Spleen (tissue), 11 donors: ENCODE data around the gene DACH1. TPM values are rescaled to one million over a fixed set of nuclear protein-coding genes. Genes with fewer than 3 reads are reported as not detected.
"Not testable (repeated sequence)": the region's sequence is repeated elsewhere in the genome, so short reads cannot be mapped to it uniquely, and the experiment has no call there.

ENCODE experiments used
- DNase-seq: peaks from one replicate; pipeline ENCODE4 v3.0.0-alpha.2; 2020
- H3K27ac ChIP-seq, 8 donors: fragments of 200-600 bp; sonication (generic) in 7 of 8; 1 replicate in 4 of 8; 2 replicates in 4 of 8; pipeline versions ENCODE4 v1.5.0 to v1.8.0; 2016 to 2021; ENCODE audit warnings: inconsistent platforms in 4 of 8, mild to moderate bottlenecking in 4 of 8, moderate library complexity in 1 of 8
- H3K27me3 ChIP-seq, 7 donors: fragments of 200-600 bp; sonication (generic) in 6 of 7; replicated peaks in 1 of 7; 1 replicate in 4 of 7; 2 replicates in 3 of 7; pipeline versions ENCODE4 v1.5.0 to v1.8.0; 2016 to 2021; ENCODE audit warnings: inconsistent platforms in 3 of 7, mild to moderate bottlenecking in 1 of 7
- H3K36me3 ChIP-seq, 6 donors: fragments of 200-600 bp; sonication (generic) in 5 of 6; 1 replicate in 4 of 6; 2 replicates in 2 of 6; pipeline versions ENCODE4 v1.5.0 to v1.8.0; 2016 to 2021; ENCODE audit warnings: inconsistent platforms in 2 of 6
- H3K4me1 ChIP-seq, 6 donors: fragments of 200-600 bp; sonication (generic) in 5 of 6; 1 replicate in 3 of 6; 2 replicates in 3 of 6; pipeline versions ENCODE4 v1.5.0 to v1.8.0; 2016 to 2021; ENCODE audit warnings: inconsistent platforms in 3 of 6
- H3K4me3 ChIP-seq, 8 donors: fragments of 200-600 bp; sonication (generic) in 7 of 8; 1 replicate in 4 of 8; 2 replicates in 4 of 8; pipeline versions ENCODE4 v1.5.0 to v1.8.0; 2016 to 2021; ENCODE audit warnings: inconsistent platforms in 4 of 8, mild to moderate bottlenecking in 4 of 8, moderate library complexity in 2 of 8
- H3K9me3 ChIP-seq, 8 donors: fragments of 200-600 bp; sonication (generic) in 7 of 8; 1 replicate in 4 of 8; 2 replicates in 4 of 8; pipeline versions ENCODE4 v1.5.0 to v1.8.0; 2016 to 2021; ENCODE audit warnings: inconsistent platforms in 4 of 8
- CTCF ChIP-seq, 11 experiments: fragments of 200-600 bp in 7 of 11; fragments of 450-650 bp in 4 of 11; sonication (generic) in 4 of 11; IDR thresholded peaks in 8 of 11; conservative IDR thresholded peaks in 3 of 11; 1 replicate in 7 of 11; 2 replicates in 4 of 11; pipeline versions ENCODE4 v1.4.0 to v1.8.0; 2016 to 2021; ENCODE audit warnings: antibody characterized with exemption in 11 of 11, inconsistent platforms in 4 of 11, mild to moderate bottlenecking in 1 of 11
- POLR2A ChIP-seq, 3 donors: fragments of 450-650 bp; IDR thresholded peaks; one replicate each; pipeline ENCODE4 v1.5.1; 2017; ENCODE audit warnings: antibody characterized with exemption in 3 of 3, mild to moderate bottlenecking in 1 of 3
- POLR2AphosphoS5 ChIP-seq, 3 donors: sonication (generic); formaldehyde crosslinking; IDR thresholded peaks; one replicate each; pipeline ENCODE4 v1.5.1; 2017; ENCODE audit warnings: antibody characterized with exemption in 3 of 3
- WGBS, 5 donors: extraction: QIAGEN DNeasy Blood & Tissue Kit in 3 of 5; methylation state at CpG; one replicate each; pipeline versions ENCODE4 v1.1.5 to v1.1.7; 2013 to 2018; 5-methylcytosine and 5-hydroxymethylcytosine counted together
- intact Hi-C: fragments of 100-400 bp; cut with DNase I; formaldehyde crosslinking; loops from one replicate; pipeline ENCODE4 v1.15.0; 2023; ENCODE audit warnings: low total_unique reads
- polyA plus RNA-seq, 3 donors: library from polyadenylated mRNA; stranded (reverse); fragments of 200-250 nt; gene quantifications; one replicate each; pipeline ENCODE4 v1.2.1, GENCODE V29; 2013
- total RNA-seq, 7 donors: library from RNA; depleted of rRNA in 3 of 7; stranded (reverse); fragments of >200 nt in 3 of 7; fragmentation: NEBNext Ultra II Directional in 4 of 7; extraction: Animal tissue kit (Norgen Biotek cat#: 25700) in 4 of 7; gene quantifications; one replicate each; pipeline versions ENCODE4 v1.1.0 to v1.2.1, GENCODE V29; 2016 to 2021
- donor health status: healthy with polysubstance abuse.
- donor health status: DM: no; HTN: no; CAD: no; lungs with moderate emphysema.
- donor health status: DM: no; HTN: no; CAD: no.
- donor health status: Bipolar disorder and iron deficiency.
- donor health status: healthy.
- donor health status: DM: no; HTN: no; CAD: no.
- donor health status: DM: yes; HTN: yes; CAD: no.

DACH1 gene
- total and polyA plus RNA-seq, 10 donors: 0.80 to 18.9 (median 11.4) TPM

DNA sequence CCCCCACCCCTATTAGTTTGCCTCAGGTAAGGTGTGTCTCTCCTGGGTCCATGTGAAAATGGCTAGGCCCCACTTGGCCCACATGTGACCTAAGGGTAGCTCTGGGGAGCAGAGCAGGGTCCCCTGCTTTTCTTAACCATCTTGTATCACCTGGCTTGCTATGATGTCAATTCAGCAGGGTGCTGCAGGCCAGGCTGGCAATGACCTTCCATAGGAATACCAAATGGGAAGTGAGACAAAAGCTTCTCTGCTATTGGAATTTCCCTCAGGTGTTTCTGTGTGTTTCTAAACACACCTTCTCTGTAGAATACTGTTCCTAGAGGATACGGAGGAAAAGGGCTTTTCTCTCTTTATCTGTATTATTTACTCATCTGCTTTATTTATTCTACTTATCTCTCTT lies 35.7 kb upstream of the DACH1 start:
- H3K36me3 ChIP-seq: no peaks in the 10 kb centered on the region
- intact Hi-C loops: no loop called here
- DNase-seq: no peak
- H3K4me3 ChIP-seq: no peak overlapping the region
- TF ChIP-seq CTCF (IDR thresholded peaks at IDR 0.05 in 8 of 11, conservative IDR thresholded peaks at IDR 0.05 in 3 of 11) (no peak), POLR2A (IDR thresholded peaks at IDR 0.05) (no peak), POLR2AphosphoS5 (IDR thresholded peaks at IDR 0.05) (no peak)
- H3K4me1 ChIP-seq: no peaks in the 10 kb centered on the region
- no peaks in the 10 kb centered on the region for H3K9me3 ChIP-seq
- no peaks in the 10 kb centered on the region for H3K27me3 ChIP-seq
- WGBS, 5 donors: 80 to 100% (median 95%) methylated on average over 1 of the region's 1 CpG
- no peak overlapping the region for H3K27ac ChIP-seq

DNA sequence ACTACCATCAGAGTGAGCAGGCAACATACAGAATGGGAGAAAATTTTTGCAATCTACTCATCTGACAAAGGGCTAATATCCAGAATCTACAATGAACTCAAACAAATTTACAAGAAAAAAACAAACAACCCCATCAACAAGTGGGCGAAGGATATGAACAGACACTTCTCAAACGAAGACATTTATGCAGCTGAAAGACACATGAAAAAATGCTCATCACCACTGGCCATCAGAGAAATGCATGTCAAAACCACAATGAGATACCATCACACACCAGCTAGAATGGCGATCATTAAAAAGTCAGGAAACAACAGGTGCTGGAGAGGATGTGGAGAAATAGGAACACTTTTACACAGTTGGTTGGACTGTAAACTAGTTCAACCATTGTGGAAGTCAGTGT lies 26.5 kb upstream of the DACH1 start:
- H3K36me3 ChIP-seq, H3K4me1 ChIP-seq, H3K27ac ChIP-seq, DNase-seq, intact Hi-C loops, H3K4me3 ChIP-seq, H3K27me3 ChIP-seq, H3K9me3 ChIP-seq: not testable (repeated sequence)
- 82 to 98% (median 86%) methylated on average over 3 of the region's 3 CpGs for WGBS, 5 donors

DNA sequence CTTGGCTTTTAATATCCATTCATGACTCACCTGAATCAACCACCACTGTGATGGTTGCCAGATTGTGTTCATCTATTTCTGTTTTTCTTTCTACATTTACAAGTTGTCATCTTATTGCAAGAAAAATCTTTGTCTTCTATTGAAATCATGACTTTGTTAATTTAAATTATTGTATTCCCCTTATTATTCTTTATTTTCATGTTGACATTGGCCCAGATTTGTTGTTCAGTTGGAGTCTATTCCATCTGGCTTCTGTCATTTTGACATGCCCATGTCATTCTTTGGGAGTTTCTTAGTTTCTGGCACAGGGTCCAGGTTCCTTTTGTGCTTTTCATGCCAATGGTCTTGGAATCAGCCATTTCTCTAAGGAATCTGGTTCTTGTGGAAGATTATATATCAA lies 19.9 kb upstream of the DACH1 start:
- TF ChIP-seq POLR2A (IDR thresholded peaks at IDR 0.05) (no peak), CTCF (IDR thresholded peaks at IDR 0.05 in 8 of 11, conservative IDR thresholded peaks at IDR 0.05 in 3 of 11) (no peak), POLR2AphosphoS5 (IDR thresholded peaks at IDR 0.05) (no peak)
- H3K4me3 ChIP-seq: no peak overlapping the region
- no peaks in the 10 kb centered on the region for H3K4me1 ChIP-seq
- H3K9me3 ChIP-seq: peaks cover 0 to 7% (median 0%) of the 10 kb centered on the region in 8 donors
- intact Hi-C loops: no loop called here
- H3K27me3 ChIP-seq: no peaks in the 10 kb centered on the region
- DNase-seq: no peak
- H3K27ac ChIP-seq: no peak overlapping the region
- H3K36me3 ChIP-seq: no peaks in the 10 kb centered on the region

DNA sequence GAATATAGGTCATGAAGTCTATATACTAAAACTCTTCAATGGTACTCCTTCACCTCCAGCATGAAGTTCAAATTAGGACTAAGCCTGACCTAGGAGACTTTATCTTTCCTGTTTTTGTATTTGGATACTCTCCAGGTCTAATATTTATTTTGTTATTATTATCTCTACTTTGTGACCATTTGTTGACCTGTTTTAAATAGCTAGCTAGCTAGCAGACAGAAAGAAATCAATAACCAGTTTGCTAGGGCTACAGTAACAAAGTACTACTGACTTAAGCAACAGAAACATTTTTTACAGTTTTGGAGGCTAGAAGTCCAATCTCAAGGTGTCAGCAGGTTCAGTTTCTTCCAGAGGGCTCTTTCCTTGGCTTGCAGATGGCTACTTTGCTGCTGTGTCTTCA lies 15.1 kb upstream of the DACH1 start:
- Histone ChIP-seq H3K27me3 (no peaks in the 10 kb centered on the region), H3K4me1 (peaks cover 0 to 14% (median 4%) of the 10 kb centered on the region in 6 donors), H3K27ac (no peak overlapping the region), H3K4me3 (no peak overlapping the region), H3K9me3 (peaks cover 0 to 7% (median 0%) of the 10 kb centered on the region in 8 donors), H3K36me3 (no peaks in the 10 kb centered on the region)
- DNase-seq: no peak
- TF ChIP-seq CTCF (IDR thresholded peaks at IDR 0.05 in 8 of 11, conservative IDR thresholded peaks at IDR 0.05 in 3 of 11): no peak
- TF ChIP-seq POLR2AphosphoS5 (IDR thresholded peaks at IDR 0.05): no peak
- TF ChIP-seq POLR2A (IDR thresholded peaks at IDR 0.05): no peak
- intact Hi-C loops: loop anchor here (5.0 kb wide), 1 partner anchor 580 kb away; no protein-coding TSS in a partner anchor
